Activated CD4-positive, alpha-beta T cell treated with anti-CD3 and anti-CD28 coated beads, Interleukin-2, amount 10 ng/mL, durations not matched to agents 7 days and 5 days (primary cell): Measurements from ENCODE around the gene LEMD1. TPM values are rescaled to one million over a fixed set of nuclear protein-coding genes. Genes with fewer than 3 reads are reported as not detected.
A peak's percentile ranks its signal among the peaks of the same experiment; 100 is the strongest.
"Not testable (repeated sequence)": the region's sequence is repeated elsewhere in the genome, so short reads cannot be mapped to it uniquely, and the experiment has no call there.

Experiments
- CTCF ChIA-PET: fragments of 350-600 bp; sonication (Branson Sonifier 250); formaldehyde crosslinking; loops from one replicate; lab custom pipeline; 2021; ENCODE audit warnings: antibody characterized with exemption; lab: Charles Lee
- POLR2A ChIA-PET: fragments of 350-600 bp; sonication (Branson Sonifier 250); formaldehyde crosslinking; loops from one replicate; lab custom pipeline; 2021; ENCODE audit warnings: antibody characterized with exemption; lab: Charles Lee
- DNase-seq: peaks from one replicate; pipeline ENCODE4 v3.0.0-alpha.2; 2020
- H3K27ac Mint-ChIP-seq: one replicate; pipeline ENCODE4 v1.8.0; 2021; ENCODE audit warnings: mild to moderate bottlenecking, moderate library complexity, mixed read lengths
- H3K27me3 Mint-ChIP-seq: one replicate; pipeline ENCODE4 v1.8.0; 2021; ENCODE audit warnings: mixed read lengths
- H3K36me3 Mint-ChIP-seq: one replicate; pipeline ENCODE4 v1.8.0; 2021; ENCODE audit warnings: low read depth, mixed read lengths
- H3K4me1 Mint-ChIP-seq: one replicate; pipeline ENCODE4 v1.8.0; 2021; ENCODE audit warnings: mixed read lengths
- H3K4me3 Mint-ChIP-seq: one replicate; pipeline ENCODE4 v1.8.0; 2021; ENCODE audit warnings: mild to moderate bottlenecking, moderate library complexity, mixed read lengths
- H3K9me3 Mint-ChIP-seq: one replicate; pipeline ENCODE4 v1.8.0; 2021; ENCODE audit warnings: mixed read lengths
- total RNA-seq, 2 experiments: library from RNA; stranded (reverse); gene quantifications; one replicate each; pipeline ENCODE4 v1.2.3, GENCODE V29; 2021

LEMD1 gene
- total RNA-seq, 2 experiments from 2014 or later: 0.52 to 0.64 TPM

DNA sequence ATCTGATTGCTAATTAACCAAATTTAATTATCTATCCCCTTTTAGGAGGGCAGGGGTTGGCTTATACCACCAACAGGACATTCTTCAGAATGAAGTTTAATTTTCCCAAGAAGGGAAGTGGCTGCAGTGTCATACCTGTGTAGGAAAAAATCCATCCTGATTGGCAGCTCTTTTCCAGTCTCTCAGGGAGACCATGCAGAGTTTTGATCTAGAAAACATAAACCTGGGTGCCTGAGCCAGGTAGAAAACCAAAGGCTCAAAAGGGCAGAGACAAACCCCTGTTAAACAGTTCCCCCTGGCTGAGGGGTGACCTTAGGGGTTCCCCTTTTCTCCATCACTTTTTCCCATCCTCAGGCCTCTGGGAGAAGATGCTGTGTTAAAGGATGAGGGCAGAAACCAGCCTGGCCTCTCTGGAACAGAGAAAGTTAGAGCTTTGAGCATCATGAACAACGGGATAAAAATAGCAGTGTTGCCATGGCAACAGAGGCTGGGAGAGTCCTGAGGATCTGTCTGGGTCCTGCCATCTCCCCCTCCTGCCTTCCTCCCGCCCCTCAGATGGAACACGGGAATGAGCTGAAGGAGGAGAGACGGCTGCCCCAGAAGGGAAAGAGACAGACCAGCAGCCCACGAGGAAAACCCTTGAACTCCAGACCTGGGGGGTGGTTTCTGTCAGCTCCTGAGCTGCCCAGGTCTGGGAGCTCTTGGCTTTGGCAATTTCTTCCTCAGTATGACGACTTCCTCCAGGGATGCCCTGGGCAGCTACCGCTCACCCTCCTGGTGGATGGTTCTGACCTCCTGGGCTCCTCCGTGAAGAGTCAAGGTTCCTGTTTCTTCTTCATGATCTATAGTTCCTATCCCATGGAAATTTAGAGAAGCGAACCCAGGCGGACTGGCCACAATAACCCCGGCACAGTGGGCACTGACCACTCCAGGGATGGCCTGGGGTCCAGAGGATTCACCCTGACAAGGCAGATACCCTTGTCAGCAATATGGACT lies 14.0 kb upstream of the LEMD1 start:
- H3K9me3 Mint-ChIP-seq: no peaks in the 10 kb centered on the region
- peaks cover 15% of the 10 kb centered on the region for H3K4me1 Mint-ChIP-seq
- H3K4me3 Mint-ChIP-seq: no peak overlapping the region
- H3K36me3 Mint-ChIP-seq: no peaks in the 10 kb centered on the region
- H3K27ac Mint-ChIP-seq: no peak overlapping the region
- no peak for DNase-seq
- H3K27me3 Mint-ChIP-seq: peaks cover 22% of the 10 kb centered on the region
- POLR2A ChIA-PET: no interaction called here
- CTCF ChIA-PET: no interaction called here

DNA sequence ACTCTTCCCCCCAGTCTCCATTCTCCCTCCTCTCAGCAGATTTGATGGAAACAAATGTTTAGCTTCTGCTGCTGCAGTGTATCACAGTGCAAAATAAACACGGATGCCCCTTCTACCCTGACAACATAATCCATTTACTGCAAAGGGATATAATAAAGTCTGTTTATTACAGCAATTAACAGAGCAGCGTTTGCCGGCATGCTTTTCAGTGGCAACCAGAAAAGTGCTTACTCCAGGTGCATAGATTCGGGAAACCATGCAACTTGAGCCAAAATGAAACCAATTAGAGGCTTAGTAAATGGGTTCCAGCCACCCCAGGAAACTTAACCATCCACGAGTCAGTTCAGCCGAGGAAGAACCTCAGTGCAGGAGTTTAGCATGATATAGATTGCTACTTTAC lies 12.9 kb upstream of the LEMD1 start:
- Mint-ChIP-seq H3K36me3 (no peaks in the 10 kb centered on the region), H3K4me1 (peaks cover 10% of the 10 kb centered on the region), H3K27ac (no peak overlapping the region), H3K4me3 (no peak overlapping the region), H3K9me3 (no peaks in the 10 kb centered on the region), H3K27me3 (peaks cover 22% of the 10 kb centered on the region)
- POLR2A ChIA-PET: no interaction called here
- no peak for DNase-seq
- CTCF ChIA-PET: no interaction called here

DNA sequence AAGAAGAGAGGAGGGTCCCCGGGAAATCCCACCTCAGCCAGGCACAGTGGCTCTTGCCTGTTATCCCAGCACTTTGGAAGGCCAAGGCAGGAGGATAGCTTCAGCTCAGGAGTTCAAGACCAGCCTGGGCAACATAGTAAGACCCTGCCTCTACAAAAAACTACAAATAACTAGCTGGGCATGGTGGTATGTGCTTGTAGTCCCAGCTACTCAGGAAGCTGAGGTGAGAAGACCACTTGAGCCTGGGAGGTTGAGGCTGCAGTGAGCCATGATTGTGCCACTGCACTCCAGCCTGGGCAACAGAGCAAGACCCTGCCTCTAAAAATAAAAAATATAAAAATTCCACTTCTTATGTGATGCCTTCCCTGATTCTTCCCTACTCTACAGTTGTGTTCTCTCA lies 10.8 kb upstream of the LEMD1 start:
- H3K27me3 Mint-ChIP-seq: peaks cover 29% of the 10 kb centered on the region
- H3K4me1 Mint-ChIP-seq, H3K9me3 Mint-ChIP-seq, H3K27ac Mint-ChIP-seq, H3K36me3 Mint-ChIP-seq, H3K4me3 Mint-ChIP-seq, CTCF ChIA-PET, DNase-seq, POLR2A ChIA-PET: not testable (repeated sequence)

DNA sequence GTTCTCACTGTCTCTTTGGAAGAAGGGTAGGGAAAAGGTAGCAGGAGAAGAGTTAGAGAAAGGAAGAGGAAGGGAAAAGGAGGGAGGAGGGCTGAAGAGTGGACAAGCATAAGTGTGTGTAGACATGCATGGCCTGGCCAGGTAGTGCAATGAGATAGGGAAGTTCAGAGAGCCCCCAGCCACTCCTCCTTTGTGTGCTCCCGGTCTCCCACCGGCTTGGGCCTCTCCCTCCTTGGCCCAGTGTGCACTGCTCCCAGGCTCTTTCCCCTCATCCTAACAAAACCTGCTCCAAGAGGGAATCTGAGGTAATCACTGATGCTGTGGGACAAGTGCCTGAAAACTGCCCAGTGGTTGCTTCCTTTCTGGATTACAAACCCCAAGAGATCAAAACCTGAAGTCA lies 10.3 kb upstream of the LEMD1 start:
- POLR2A ChIA-PET: no interaction called here
- Mint-ChIP-seq H3K4me3 (no peak overlapping the region), H3K27ac (no peak overlapping the region), H3K4me1 (peaks cover 7% of the 10 kb centered on the region), H3K9me3 (no peaks in the 10 kb centered on the region), H3K36me3 (no peaks in the 10 kb centered on the region), H3K27me3 (peaks cover 29% of the 10 kb centered on the region)
- CTCF ChIA-PET: interaction anchor here (0.6 to 2.0 kb wide), 3 partner anchors 26 to 226 kb away, joined by 4 read pairs; no protein-coding TSS in a partner anchor
- DNase-seq: no peak

DNA sequence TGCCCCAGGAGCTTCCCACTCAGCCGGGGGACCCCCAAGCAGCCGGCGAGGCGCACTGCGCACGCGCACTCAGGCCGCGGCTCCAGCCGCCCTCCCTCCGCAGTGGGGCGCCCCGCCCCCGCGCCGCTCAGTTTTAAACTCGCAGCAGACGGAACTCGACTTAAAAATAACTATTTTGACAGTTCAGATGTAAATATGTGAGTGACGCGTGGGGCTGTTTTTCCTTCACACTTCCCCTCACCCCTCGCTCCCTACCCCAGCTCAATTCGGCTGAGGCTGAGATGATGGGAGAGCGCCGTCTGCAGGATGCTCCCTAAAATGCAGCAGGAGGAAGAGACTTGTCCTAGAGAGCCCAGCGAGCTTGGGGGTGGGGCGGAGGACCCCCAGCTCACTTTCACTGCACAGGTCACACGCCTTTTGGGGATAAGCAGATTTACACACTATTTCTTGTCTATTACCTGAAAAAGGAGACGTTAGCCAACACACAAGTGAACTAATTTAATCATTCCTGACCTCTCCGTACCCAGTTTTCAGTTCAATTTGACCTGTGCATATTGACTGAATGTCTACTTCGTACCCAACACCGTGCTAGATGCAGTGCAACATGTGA lies 8.9 kb upstream of the LEMD1 start:
- Mint-ChIP-seq H3K27ac (no peak overlapping the region), H3K36me3 (no peaks in the 10 kb centered on the region), H3K4me3 (peak overlapping the region; percentile 70), H3K4me1 (peaks cover 7% of the 10 kb centered on the region), H3K27me3 (peaks cover 33% of the 10 kb centered on the region), H3K9me3 (no peaks in the 10 kb centered on the region)
- DNase-seq: peak; percentile 47
- ChIA-PET POLR2A (no interaction called here), CTCF (interaction anchor here (0.5 to 2.6 kb wide), 14 partner anchors 10 to 512 kb away, joined by 3 to 12 read pairs (median 4); no protein-coding TSS in a partner anchor)

DNA sequence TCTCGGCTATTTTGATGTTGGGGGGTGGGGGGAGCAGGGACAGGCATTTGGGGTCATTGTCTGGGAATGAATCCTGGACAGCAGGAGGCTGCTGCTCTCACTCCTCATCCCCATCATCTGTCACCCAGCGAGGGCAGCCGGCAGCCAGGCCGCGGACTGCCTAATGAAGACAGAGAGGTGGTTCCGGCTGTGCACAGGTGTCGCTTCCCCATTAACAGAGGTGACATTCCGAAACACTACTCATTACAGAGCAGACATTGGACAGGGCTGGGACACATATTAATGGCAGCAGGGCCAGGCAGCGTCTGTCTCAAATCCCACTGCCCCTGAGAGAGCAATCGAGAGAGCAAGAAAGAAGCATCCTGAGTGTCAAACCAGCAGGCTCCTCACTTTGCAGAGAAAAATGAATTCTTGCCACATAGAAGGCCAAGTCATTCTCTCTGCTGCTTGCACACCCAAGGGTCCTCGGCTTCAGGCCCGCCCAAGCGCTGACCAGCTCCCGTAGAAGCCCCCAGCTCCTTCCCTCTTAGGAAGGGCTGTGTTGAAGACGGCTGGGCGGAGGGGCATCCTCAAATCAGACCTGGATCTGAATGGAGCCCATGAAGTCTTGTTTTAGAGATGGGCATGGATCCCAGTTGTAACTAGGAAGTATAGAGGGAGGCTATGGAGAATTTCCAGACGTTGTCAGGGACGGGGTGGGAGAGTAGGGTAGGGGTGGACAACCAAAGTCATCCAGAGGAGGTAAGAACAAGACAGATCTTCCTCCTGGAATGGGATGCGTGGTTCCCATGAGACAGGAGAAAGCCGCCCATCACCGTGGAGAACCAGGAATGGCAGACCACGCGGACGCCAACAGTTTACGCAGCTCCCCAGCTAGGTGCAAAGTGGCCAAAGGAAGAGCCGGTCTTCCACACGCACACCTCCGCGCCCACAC lies 8.2 kb upstream of the LEMD1 start:
- no peak for DNase-seq
- CTCF ChIA-PET: interaction anchor here (0.5 to 2.6 kb wide), 11 partner anchors 9 to 511 kb away, joined by 3 to 12 read pairs (median 4); no protein-coding TSS in a partner anchor
- peaks cover 7% of the 10 kb centered on the region for H3K4me1 Mint-ChIP-seq
- no peaks in the 10 kb centered on the region for H3K36me3 Mint-ChIP-seq
- H3K4me3 Mint-ChIP-seq: peak overlapping the region; percentile 49
- no peaks in the 10 kb centered on the region for H3K9me3 Mint-ChIP-seq
- H3K27ac Mint-ChIP-seq: no peak overlapping the region
- peaks cover 30% of the 10 kb centered on the region for H3K27me3 Mint-ChIP-seq
- POLR2A ChIA-PET: no interaction called here

DNA sequence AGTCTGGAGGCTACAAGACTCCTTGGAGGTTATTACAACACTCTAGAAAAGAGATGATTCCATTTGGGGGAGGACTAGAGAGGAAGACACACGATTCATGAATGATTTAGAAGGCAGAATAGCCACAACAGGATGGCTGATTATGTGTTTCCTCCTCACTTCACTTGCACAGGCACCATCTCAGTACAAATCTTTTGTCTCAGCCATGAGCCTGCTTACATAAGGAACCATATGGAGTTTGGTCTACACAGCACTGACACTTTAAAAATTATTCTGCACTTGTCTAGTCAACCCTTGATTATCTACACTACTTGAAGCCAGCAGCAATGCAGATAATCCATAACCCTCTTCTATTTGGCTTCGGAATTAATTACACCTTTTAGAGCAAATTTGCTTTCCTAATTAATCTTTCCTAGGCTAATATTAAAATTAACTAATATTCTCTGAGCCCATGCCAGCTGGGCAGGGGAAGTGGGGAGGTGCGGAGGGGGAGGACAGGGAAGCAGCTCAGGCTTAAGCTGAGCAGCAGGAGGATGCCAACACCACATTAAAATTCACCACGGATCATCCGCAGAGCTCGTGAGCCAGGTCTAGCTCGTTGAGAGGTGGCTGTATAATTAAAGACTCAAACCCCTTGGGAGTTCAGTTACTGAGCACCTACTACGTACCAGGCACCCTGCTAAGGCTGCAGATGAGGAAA lies 3.2 kb upstream of the LEMD1 start:
- Mint-ChIP-seq H3K9me3 (no peaks in the 10 kb centered on the region), H3K36me3 (no peaks in the 10 kb centered on the region), H3K4me3 (no peak overlapping the region), H3K4me1 (no peaks in the 10 kb centered on the region), H3K27me3 (peaks cover 56% of the 10 kb centered on the region), H3K27ac (no peak overlapping the region)
- no peak for DNase-seq
- CTCF ChIA-PET: interaction anchor here (1.2 to 1.6 kb wide), 2 partner anchors 61 to 167 kb away, joined by 3 read pairs; no protein-coding TSS in a partner anchor
- POLR2A ChIA-PET: no interaction called here

DNA sequence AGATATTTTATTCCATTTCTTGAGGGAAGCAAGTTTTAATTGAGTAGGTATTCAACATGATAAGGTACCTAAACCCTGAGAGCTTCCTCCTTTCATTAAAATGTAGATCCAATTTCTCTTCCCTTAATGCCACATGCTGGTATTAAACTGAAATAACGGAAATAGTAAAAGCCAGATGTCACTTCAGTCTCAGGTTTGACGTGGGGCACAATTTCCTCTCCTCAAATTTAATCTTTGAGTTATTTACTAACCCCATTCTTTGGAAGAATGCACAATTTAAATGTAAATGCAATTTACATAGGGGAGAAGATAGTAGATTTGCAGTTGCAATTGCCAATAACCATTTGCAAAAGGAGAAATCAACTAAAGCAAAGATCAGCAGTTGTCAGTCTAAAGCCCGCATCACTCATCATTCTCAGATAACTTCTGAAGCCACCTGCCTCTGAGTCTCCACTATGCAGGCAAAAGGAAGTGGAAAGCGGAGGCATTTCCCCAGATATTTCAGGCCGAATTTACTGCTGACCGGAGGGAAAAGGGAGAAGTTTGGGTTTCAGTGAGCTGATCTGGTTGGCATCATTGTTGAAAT lies 2.1 kb upstream of the LEMD1 start:
- Mint-ChIP-seq H3K9me3 (no peaks in the 10 kb centered on the region), H3K4me3 (no peak overlapping the region), H3K36me3 (no peaks in the 10 kb centered on the region), H3K27me3 (peaks cover 55% of the 10 kb centered on the region), H3K4me1 (no peaks in the 10 kb centered on the region), H3K27ac (no peak overlapping the region)
- CTCF ChIA-PET: interaction anchor here (0.7 to 1.7 kb wide), 4 partner anchors 27 to 489 kb away, joined by 3 read pairs; no protein-coding TSS in a partner anchor
- DNase-seq: no peak
- POLR2A ChIA-PET: no interaction called here

DNA sequence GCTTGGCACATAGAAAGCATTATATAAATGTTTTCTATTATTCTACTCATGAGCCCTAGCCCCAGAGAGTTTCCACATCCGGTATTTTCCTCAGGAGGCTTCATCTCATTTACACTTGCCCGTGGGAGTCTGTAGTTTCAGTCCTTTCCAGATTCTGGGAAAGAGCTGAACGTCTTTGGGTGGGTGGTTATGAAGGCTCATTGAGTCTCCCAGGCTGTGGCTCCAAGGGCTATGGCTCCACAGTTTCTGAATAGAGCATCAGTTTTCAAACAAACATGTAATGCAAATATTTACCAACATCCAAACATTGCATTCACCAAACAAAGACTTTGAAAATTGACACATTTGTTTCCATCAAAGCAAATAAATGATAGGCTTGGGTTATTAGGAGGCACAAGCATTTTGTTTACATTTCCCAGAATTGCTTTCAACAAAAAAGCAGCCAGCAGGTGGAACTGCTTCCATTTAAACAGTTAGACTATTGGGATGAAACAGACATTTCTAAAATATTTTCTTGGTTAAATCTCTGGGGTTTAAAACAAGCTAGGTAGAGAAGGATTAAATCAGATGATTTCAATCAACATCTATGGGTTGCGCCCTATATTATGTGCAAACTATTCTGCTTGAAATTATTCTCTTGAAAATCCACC lies 1.3 kb upstream of the LEMD1 start:
- Mint-ChIP-seq H3K4me3 (no peak overlapping the region), H3K27ac (no peak overlapping the region), H3K9me3 (no peaks in the 10 kb centered on the region), H3K4me1 (no peaks in the 10 kb centered on the region), H3K36me3 (no peaks in the 10 kb centered on the region), H3K27me3 (peaks cover 51% of the 10 kb centered on the region)
- ChIA-PET CTCF (interaction anchor here (0.6 to 1.7 kb wide), 4 partner anchors 26 to 488 kb away, joined by 3 read pairs; no protein-coding TSS in a partner anchor), POLR2A (no interaction called here)
- no peak for DNase-seq

DNA sequence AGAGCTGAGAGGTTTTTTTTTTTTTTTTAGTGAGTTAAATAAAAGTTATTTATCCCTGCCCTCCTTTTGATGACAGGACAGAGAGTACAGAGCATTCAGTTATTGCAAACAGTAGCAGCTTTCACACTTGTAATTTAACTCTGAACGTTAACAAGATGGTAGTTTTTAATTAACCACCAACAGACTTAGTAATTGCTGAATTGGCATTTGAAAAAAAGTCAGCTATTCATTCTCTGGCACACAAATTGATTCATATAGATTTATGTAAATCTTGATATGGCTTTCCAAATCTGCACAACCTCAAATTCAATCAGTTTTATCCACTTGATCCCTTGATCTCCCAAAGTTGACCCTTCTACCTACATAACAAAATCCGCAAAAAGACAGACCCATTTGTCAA lies 918 bp downstream of the LEMD1 start:
- DNase-seq: no peak
- Mint-ChIP-seq H3K9me3 (no peaks in the 10 kb centered on the region), H3K4me3 (no peak overlapping the region), H3K36me3 (no peaks in the 10 kb centered on the region), H3K27ac (no peak overlapping the region), H3K4me1 (no peaks in the 10 kb centered on the region), H3K27me3 (peaks cover 45% of the 10 kb centered on the region)
- ChIA-PET POLR2A (no interaction called here), CTCF (interaction anchor here (1.0 kb wide), 1 partner anchor 9 kb away, joined by 3 read pairs; no protein-coding TSS in a partner anchor)
